HG03354 (cell line): ENCODE data around the gene AXIN1.
"Not testable (repeated sequence)": the region's sequence is repeated elsewhere in the genome, so short reads cannot be mapped to it uniquely, and the experiment has no call there.

ENCODE experiments used
- ATAC-seq: cut with Tn5 transposase; IDR thresholded peaks from one replicate; pipeline ENCODE4 v1.9.1; 2021; ENCODE audit warnings: mild to moderate bottlenecking; ENCODE audit not compliant: unreplicated experiment, poor library complexity, severe bottlenecking

The AXIN1 gene

DNA sequence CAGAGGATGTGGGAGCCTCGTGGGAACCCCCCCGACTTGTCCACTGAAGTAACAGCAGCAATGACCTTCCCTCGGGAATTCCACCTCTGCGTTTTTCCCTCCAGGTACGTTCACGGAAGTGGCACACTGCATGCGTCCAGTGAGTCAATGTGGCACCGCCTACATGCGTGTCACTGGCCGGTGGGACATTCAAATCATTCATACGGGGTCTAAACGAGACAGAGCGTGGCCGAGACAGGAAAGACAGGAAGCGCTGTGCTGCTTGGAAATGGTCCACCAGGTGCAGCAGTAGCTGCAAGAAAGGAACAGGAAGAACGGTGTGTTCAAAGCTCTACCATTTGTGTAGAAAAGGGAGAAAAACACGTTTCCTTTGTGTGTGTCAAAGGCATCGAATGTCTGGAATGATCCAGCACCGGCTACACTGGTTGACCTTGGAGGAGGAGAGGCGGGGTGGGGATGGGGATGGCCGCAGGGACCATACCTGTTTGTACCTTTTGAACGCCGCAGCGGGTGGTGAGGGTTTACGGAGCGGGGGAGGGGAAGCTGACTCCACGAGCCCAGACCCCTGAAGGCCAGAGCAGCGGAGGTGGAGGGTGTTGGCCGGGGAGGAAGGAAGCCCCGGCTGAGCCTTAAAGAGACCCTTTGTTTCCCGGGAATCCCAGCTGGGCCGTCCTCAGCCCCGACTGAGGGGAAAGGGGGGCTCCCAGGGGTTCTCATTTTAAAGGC, 31.0 kb upstream of the AXIN1 start:
- peak; percentile 45 for ATAC-seq

DNA sequence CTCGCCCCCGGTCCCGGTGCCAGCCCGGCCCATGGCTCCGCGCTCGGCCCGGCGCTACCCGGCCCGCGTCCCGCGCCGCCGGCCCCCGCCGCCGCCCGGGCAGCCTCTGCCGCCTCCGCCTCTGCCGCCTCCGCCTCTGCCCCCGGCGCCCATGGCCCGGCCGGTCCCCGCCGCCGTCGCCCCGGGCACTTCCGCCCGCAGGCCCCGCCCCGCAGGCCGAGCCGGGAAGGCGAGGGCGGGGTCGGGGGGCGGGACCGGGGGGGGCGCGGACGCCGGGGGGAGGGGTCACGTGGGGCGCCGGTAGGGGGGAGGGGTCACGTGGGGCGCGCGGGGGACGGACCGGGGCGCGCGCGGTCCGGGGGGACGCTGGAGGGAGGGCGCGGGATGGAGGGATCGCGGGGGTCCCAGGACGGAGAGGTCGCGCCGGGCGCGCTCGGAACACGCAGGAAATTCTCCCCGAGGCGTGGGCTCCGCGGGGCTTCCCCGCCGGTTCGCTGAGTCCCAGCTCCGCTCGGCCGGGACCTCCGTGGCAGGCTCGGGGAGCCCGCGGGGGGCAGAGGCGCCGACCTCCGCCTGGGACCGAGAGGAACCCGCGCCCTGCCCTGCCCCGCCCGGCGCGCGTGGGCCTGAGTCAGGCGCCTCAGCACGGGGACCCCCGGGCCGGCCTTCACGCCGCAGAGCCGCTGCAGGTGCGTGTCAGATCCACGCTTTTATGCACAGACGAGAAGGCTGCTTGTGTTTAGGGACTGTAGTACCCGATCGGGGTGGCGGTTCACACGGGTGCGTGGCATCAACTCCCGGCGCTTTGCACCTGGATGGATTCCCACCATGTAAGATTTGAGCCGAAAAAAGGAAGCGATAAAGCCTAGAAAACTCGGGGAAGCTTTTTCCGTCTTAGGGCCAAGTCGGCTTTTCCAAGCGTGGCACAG, 29.5 kb upstream of the AXIN1 start, which contains the start of gene PGAP6:
TSS of gene PGAP6 (minus strand) at position 190 of the 929 bp plus-strand sequence. CDS start at position 33, 157 bp downstream.
- peak; percentile 45 for ATAC-seq

DNA sequence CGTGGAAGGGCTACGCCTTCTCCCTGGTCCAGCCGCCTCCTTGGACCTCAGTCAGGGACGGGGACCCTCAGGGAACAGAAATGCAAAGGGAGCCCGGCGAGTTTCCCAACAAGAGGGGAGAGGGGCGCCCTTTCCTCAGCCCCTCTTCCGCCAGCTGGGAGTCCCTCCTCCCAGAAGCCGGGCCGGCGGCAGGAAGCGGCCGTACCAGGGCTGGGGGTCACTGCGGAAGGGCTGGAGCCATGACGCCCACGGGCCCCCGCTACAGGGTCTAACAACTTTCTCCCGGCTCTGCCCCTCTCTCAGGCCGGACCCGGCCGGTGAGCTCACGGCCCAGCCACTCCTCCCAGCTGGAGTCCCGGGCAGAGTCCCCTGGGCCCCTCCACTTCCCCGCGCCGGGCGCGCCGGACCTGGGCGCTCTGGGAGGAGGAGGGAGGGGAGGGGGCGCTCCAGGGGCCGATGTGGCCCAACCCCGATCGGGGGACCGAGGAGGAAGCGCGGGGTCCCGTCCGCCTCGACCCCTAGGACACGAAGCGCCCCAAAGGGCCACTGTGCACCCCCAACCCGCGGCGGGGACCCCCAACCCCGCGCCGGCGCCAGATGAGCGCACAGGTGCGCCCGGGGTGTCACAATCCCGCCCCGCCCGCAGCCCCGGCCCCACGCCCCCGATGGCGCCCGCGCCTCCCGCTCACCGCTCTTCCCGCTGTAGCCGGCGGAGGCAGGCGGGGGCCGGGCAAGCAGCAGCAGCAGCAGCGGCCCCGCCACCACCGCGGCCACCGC, 28.7 kb upstream of the AXIN1 start:
- ATAC-seq, result peak; percentile 34

GRCh38 chr16:380762-381011, 28.2 kb upstream of the AXIN1 start:
- no peak for ATAC-seq

DNA sequence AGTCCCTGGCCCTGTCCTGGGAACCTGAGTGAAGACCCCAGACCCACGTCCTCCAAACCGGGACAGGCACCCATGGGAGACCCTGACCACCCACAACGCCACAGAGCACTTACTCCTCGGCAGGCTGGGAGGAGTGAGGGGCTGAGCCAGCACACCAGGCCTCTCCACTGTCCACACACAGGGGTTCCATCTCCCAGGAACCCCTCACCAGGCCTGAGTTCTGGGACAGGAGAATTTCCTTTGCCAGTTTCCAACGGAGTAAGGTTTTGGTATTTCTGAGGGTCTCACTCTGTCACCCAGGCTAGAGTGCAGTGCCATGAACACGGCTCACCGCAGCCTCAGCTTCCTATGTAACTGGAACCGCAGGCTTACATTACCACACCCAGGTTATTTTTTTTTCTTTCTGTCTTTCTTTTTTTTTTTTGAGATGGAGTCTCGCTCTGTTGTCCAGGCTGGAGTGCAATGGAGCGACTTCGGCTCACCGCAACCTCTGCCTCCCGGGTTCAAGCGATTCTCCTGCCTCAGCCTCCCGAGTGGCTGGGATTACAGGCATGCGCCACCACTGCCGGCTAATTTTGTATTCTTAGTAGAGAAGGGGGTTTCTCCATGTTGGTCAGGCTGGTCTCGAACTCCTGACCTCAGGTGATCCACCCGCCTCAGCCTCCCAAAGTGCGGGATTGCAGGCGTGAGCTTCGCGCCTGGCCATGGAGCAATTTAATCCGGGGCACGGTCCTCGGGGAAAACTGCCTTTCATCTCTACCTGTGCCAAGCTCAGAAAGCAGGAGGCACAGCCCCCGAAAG, 27.6 kb upstream of the AXIN1 start:
- no peak for ATAC-seq

DNA sequence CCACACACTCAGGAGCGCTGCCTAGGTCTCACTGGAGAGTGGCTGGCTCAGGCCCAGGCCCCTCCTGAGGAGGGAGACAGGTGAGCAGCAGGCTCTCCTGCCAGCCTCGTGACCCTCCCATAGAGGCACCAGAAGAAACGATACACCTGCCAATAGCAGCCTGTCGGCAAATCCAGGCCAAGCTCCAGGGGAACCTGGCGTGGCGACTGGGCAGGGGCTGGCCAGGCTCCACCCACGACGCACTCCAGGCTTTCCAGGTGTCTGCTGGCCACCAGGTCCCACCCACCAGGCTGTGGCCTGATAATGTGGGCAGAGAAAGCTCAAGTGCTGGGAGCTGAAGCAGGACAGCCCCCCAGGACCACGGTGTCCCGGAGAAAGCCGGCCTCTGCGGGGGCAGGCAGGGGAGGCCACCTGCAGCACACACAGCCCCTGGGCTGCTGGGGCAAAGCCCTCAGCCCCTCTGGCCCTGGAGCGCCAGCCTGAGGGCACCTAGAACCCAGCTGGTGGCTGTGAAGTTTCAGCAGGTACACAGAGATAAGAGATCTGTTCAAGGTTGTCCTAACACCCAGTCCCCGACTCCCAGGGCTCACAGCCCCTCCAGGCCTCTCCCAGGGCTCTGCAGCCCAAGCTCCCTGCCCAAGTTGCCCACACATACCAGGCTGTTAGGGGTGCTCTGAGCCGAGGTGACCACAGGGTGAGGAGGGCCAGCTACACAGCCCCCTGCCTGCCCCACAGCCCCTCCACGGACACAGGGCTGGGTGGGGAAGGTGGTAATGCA, 26.8 kb upstream of the AXIN1 start:
- no peak for ATAC-seq

DNA sequence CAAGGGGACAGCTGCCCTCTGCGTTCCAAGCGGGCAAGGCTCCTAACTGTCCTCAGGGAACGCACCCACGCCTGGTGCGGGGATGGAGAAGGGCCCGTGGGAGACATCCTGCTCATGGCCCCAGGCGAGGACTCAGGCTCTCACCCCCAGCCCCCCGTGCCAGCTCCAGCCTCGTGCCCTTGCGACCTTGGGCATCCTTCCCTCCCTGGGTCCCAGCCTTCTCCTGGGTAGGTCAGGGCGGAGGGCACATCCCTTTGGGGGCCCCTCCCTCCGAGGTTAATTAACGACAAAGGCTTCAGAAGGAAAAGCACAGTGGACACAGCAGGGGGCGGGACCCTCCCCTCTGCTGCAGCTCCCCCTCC, 26.3 kb upstream of the AXIN1 start:
- ATAC-seq, result no peak

DNA sequence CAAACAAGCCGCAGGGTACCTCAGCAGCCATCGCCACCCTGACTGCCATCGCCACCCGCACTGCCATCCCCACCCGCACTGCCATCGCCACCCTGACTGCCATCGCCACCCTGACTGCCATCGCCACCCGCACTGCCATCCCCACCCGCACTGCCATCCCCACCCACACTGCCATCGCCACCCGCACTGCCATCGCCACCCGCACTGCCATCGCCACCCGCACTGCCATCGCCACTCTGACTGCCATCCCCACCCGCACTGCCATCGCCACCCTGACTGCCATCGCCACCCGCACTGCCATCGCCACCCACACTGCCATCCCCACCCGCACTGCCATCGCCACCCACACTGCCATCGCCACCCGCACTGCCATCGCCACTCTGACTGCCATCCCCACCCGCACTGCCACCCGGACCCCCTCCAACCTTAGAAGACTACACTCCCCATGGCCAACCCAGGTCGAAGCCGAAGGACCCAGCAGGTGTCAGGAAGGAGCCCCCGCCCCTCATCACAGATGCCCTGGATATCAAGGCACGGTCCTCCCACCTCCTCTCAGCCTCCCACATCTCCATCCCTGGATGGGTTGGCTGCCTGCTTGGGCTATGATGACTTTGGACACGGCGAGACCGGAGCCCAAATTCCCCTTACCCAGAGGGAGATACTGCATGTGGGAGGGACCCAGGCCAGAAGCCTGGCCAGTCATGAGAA, 25.7 kb upstream of the AXIN1 start:
- not testable (repeated sequence) for ATAC-seq

DNA sequence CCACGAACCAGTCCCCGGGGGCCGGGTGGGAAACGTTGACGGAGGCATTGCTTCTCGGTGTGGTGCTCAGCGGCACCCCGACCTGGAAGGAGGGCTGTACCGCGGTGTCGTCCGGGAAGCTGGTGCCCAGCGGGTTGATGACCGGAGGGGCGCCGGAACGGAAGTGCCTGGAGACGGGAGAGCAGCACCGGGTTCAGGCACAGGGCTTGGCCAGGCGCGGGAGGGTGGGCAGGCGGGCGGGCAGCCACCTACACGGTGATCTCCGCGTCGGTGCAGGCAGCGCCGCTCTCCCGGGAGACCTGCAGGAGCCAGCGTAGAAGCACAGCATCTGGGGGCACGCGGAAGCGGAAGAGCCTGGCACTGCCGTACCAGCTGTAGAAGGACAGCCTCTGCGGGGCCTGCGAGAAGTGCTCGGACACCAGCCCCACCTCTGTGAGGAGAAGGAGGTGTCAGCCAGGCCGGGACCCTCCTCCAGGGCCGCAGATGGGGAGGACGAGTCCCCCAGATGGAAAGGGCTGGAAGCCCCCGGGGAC, 25.0 kb upstream of the AXIN1 start:
- ATAC-seq, result no peak

DNA sequence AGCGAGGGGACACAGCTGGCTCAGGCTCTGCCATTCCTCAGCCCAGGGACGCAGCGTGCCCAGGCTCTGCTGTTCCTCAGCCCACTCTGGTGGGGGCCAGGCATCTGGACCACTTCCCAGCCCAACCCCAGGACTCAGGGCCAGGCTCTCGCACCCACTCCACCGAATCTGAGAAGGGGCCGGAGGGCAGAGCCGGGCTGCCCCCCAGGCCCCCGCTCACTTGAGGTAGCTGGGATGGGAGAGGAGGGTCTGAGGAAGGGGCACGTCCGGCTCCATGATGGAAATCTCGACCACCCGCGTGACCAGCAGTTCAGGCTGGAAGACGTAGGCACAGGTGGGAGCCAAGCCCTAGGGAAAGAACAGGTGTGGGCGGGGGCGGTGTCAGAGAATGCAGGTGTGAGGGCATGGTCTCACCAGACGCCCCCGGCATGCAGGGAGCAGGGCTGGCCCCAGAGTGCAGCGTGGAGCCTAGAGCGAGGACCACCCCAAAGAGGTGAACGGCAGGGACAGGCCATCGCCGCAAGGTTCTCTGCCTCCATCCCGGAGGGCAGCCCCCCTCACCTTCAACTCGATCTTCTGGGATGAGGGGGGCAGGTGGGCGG, 24.4 kb upstream of the AXIN1 start:
- no peak for ATAC-seq

- no peak for ATAC-seq
Observed at GRCh38 chr16:375927-376816, 23.6 kb upstream of the AXIN1 start.

GRCh38 chr16:375212-375611, 22.7 kb upstream of the AXIN1 start:
- ATAC-seq, result no peak

DNA sequence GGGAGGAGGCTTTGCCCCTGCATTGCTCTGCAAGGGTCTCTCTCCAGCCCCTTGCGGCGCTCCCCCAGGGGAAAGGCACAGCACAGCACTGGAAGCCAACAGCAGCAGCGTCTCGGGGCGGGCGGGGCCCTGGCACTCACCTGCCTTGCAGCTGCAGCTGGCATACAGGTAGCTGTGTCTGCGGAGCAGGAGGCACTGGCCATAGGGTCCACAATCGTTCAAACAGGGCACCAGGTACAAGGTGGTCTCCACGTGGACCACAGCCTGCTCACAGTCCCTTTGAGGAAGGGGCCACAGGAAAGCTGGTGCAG, 22.0 kb upstream of the AXIN1 start:
- ATAC-seq, result no peak

DNA sequence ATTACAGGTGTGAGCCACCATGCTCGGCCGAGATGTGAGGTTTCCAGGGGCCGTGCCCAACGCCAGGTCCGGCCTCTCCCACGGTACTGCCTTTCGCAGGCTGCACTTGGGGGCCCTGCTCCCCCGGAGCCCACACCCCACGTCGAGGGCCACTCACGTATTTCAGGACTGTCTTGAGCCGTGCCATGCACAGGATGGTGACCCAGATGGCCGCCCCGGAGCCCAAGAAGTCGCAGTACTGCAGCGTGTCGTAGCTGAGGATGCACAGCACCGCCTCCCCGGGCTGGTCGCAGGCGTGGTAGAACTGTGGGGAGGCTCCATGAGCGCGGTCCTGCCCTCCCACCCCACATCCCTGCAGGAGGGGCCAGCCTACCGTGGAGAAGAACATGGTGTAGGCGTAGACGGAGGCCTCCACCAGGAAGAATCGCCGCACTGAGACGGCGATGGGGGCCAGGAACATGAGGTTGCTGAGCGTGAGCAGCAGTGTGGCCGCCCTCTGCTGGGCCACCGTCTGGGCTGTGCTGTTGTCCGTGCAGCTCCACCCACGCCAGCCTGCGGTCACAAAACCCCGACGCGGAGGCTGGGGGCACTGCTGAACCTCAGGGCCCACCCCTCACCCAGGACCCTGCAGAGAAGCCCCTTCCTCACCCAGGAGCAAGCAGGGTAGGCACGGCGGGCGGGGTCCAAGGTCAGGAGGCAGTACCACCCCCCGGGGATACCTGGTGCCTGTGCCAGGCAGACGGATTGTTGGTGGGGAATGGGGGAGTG, 21.5 kb upstream of the AXIN1 start:
- no peak for ATAC-seq

DNA sequence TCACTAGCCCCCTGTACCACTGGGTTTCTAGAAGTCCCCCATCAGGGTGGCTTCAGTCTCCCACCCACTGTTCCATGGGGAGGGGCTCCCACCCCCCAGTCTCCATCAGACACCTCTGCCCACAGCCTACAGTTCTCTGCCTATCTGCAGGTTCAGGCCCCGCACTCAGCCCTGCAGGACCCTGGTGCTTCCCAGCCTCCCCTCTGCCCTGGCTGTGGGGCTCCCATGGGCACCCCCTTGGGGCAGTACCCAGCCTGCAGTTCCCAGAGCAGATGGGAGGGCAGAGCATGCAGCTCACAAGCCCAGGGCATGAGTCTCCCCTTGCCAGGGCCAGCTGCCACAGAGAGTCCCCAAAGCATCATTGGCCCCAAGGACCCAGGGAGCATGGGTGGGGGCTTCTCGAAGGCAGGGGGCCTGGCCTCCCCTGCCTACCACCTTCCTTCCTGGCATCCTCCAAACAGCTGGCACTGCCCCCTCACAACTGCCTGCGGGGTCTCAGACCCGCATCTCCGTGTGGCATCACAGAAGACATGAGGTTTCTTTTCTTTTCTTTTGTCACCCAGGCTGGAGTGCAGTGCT, 20.6 kb upstream of the AXIN1 start:
- no peak for ATAC-seq
